NOMO-1 (cell line): ENCODE measurements around the gene HS2ST1.
"Not testable (repeated sequence)": the region's sequence is repeated elsewhere in the genome, so short reads cannot be mapped to it uniquely, and the experiment has no call there.

ENCODE experiments used
- DNase-seq, 2 experiments: peaks; one replicate each; lab custom pipeline; 2025; ENCODE audit not compliant: unreplicated experiment in 2 of 2; lab: John Stamatoyannopoulos, UW

The HS2ST1 gene

GRCh38 chr1:86914601-86914997, at the start of gene HS2ST1:
Gene HS2ST1, plus strand, starts transcription at chr1:86914635.
- DNase-seq = no peak

GRCh38 chr1:86865973-86866637, 48.3 kb upstream of the HS2ST1 start:
- DNase-seq = peak in 1 of 2 experiments; percentile 5

- DNase-seq = no peak
Observed at GRCh38 chr1:86866665-86867064, 47.8 kb upstream of the HS2ST1 start.

GRCh38 chr1:86867278-86867677, 47.2 kb upstream of the HS2ST1 start:
- not testable (repeated sequence) for DNase-seq

- DNase-seq = peak in 1 of 2 experiments; percentile 5
Observed at GRCh38 chr1:86868477-86868876, 46.0 kb upstream of the HS2ST1 start.

GRCh38 chr1:86871001-86871400, 43.4 kb upstream of the HS2ST1 start:
- DNase-seq = no peak

- DNase-seq = no peak
Observed at GRCh38 chr1:86872086-86872485, 42.3 kb upstream of the HS2ST1 start.

- DNase-seq = no peak
Observed at GRCh38 chr1:86875722-86876121, 38.7 kb upstream of the HS2ST1 start.

GRCh38 chr1:86887479-86888162, 26.8 kb upstream of the HS2ST1 start:
- no peak for DNase-seq

GRCh38 chr1:86888327-86888726, 26.1 kb upstream of the HS2ST1 start:
- DNase-seq = no peak

- not testable (repeated sequence) for DNase-seq
Observed at GRCh38 chr1:86899401-86899800, 15.0 kb upstream of the HS2ST1 start.

GRCh38 chr1:86905875-86906274, 8.6 kb upstream of the HS2ST1 start:
- DNase-seq = no peak

- no peak for DNase-seq
Observed at GRCh38 chr1:86906419-86906818, 8.0 kb upstream of the HS2ST1 start.

GRCh38 chr1:86912281-86912900, 2.0 kb upstream of the HS2ST1 start:
- no peak for DNase-seq

- peak in 1 of 2 experiments; percentile 52 for DNase-seq
Observed at GRCh38 chr1:86913399-86913895, 988 bp upstream of the HS2ST1 start.

- peak; percentile 99 for DNase-seq
Observed at GRCh38 chr1:86913896-86914600, 387 bp upstream of the HS2ST1 start, which contains the start of gene SELENOF. Gene SELENOF, minus strand, starts transcription at chr1:86914126. Its CDS starts 15 bp downstream, at chr1:86914111.

GRCh38 chr1:86914998-86915736, 732 bp downstream of the HS2ST1 start:
- DNase-seq = peak; percentile 30 to 54

- DNase-seq = no peak
Observed at GRCh38 chr1:86915737-86916235, 1.4 kb downstream of the HS2ST1 start.

- no peak for DNase-seq
Observed at GRCh38 chr1:86916752-86917151, 2.3 kb downstream of the HS2ST1 start.

GRCh38 chr1:86922445-86922844, 8.0 kb downstream of the HS2ST1 start:
- no peak for DNase-seq
